COLO668 (cell line): Measurements from ENCODE around the gene OR2B2.
A peak's percentile ranks its signal among the peaks of the same experiment; 100 is the strongest.

Experiments
- DNase-seq: peaks from one replicate; lab custom pipeline; 2025; ENCODE audit not compliant: unreplicated experiment; lab: John Stamatoyannopoulos, UW

The OR2B2 gene

GRCh38 chr6:27867945-27868300, 44.3 kb downstream of the OR2B2 start:
- no peak for DNase-seq

- peak; percentile 83 for DNase-seq
Observed at GRCh38 chr6:27867051-27867944, 44.9 kb downstream of the OR2B2 start.

GRCh38 chr6:27866357-27867050, 45.7 kb downstream of the OR2B2 start:
- peak; percentile 28 for DNase-seq

GRCh38 chr6:27865850-27866356, 46.3 kb downstream of the OR2B2 start:
- DNase-seq: peak; percentile 42

- peak; percentile 66 for DNase-seq
Observed at GRCh38 chr6:27864906-27865849, 47.0 kb downstream of the OR2B2 start.

GRCh38 chr6:27863962-27864905, 48.0 kb downstream of the OR2B2 start:
- DNase-seq: no peak

- no peak for DNase-seq
Observed at GRCh38 chr6:27862396-27863066, 49.7 kb downstream of the OR2B2 start.

- no peak for DNase-seq
Observed at GRCh38 chr6:27861861-27862260, 50.3 kb downstream of the OR2B2 start.

GRCh38 chr6:27861276-27861840, 50.8 kb downstream of the OR2B2 start:
- no peak for DNase-seq
